Measurements from ENCODE around the gene COG8. TPM values are rescaled to one million over a fixed set of nuclear protein-coding genes. Genes with fewer than 3 reads are reported as not detected.

COG8 gene
- total and polyA plus RNA-seq, 2 experiments from 2014 or later, result 21.4 to 79.9 TPM

DNA sequence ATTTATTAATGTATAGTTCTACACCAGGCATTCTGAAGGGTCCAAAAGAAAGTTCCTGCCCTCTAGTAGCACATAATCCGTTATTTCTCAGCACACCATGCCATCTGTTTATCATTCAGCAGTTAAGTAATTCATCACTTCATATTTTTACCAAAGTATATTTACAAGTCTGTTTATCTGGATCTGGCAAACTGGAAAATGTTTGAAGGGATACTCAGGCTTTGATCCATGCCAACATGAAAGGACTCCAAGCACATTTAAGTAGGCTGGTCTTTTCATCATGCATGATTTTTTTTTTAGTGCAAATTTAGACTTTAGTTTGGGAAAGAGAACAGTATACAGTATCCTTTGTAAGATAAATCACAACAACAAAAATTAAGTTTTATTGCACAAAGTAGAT lies 32.3 kb downstream of the COG8 start (continued):
- TF ChIP-seq, protein P1, sequence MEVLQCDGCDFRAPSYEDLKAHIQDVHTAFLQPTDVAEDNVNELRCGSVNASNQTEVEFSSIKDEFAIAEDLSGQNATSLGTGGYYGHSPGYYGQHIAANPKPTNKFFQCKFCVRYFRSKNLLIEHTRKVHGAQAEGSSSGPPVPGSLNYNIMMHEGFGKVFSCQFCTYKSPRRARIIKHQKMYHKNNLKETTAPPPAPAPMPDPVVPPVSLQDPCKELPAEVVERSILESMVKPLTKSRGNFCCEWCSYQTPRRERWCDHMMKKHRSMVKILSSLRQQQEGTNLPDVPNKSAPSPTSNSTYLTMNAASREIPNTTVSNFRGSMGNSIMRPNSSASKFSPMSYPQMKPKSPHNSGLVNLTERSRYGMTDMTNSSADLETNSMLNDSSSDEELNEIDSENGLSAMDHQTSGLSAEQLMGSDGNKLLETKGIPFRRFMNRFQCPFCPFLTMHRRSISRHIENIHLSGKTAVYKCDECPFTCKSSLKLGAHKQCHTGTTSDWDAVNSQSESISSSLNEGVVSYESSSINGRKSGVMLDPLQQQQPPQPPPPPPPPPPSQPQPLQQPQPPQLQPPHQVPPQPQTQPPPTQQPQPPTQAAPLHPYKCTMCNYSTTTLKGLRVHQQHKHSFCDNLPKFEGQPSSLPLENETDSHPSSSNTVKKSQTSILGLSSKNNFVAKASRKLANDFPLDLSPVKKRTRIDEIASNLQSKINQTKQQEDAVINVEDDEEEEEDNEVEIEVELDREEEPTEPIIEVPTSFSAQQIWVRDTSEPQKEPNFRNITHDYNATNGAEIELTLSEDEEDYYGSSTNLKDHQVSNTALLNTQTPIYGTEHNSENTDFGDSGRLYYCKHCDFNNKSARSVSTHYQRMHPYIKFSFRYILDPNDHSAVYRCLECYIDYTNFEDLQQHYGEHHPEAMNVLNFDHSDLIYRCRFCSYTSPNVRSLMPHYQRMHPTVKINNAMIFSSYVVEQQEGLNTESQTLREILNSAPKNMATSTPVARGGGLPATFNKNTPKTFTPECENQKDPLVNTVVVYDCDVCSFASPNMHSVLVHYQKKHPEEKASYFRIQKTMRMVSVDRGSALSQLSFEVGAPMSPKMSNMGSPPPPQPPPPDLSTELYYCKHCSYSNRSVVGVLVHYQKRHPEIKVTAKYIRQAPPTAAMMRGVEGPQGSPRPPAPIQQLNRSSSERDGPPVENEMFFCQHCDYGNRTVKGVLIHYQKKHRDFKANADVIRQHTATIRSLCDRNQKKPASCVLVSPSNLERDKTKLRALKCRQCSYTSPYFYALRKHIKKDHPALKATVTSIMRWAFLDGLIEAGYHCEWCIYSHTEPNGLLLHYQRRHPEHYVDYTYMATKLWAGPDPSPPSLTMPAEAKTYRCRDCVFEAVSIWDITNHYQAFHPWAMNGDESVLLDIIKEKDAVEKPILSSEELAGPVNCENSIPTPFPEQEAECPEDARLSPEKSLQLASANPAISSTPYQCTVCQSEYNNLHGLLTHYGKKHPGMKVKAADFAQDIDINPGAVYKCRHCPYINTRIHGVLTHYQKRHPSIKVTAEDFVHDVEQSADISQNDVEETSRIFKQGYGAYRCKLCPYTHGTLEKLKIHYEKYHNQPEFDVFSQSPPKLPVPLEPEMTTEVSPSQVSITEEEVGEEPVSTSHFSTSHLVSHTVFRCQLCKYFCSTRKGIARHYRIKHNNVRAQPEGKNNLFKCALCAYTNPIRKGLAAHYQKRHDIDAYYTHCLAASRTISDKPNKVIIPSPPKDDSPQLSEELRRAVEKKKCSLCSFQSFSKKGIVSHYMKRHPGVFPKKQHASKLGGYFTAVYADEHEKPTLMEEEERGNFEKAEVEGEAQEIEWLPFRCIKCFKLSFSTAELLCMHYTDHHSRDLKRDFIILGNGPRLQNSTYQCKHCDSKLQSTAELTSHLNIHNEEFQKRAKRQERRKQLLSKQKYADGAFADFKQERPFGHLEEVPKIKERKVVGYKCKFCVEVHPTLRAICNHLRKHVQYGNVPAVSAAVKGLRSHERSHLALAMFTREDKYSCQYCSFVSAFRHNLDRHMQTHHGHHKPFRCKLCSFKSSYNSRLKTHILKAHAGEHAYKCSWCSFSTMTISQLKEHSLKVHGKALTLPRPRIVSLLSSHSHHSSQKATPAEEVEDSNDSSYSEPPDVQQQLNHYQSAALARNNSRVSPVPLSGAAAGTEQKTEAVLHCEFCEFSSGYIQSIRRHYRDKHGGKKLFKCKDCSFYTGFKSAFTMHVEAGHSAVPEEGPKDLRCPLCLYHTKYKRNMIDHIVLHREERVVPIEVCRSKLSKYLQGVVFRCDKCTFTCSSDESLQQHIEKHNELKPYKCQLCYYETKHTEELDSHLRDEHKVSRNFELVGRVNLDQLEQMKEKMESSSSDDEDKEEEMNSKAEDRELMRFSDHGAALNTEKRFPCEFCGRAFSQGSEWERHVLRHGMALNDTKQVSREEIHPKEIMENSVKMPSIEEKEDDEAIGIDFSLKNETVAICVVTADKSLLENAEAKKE (CRISPR knock-in tag; IDR thresholded peaks at IDR 0.05), result no peak
- TF ChIP-seq, protein P2, sequence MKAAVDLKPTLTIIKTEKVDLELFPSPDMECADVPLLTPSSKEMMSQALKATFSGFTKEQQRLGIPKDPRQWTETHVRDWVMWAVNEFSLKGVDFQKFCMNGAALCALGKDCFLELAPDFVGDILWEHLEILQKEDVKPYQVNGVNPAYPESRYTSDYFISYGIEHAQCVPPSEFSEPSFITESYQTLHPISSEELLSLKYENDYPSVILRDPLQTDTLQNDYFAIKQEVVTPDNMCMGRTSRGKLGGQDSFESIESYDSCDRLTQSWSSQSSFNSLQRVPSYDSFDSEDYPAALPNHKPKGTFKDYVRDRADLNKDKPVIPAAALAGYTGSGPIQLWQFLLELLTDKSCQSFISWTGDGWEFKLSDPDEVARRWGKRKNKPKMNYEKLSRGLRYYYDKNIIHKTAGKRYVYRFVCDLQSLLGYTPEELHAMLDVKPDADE (IDR thresholded peaks at IDR 0.05), result no peak
- no peak for TF ChIP-seq JUNB (IDR thresholded peaks at IDR 0.05; ENCODE audit: unreplicated experiment)

DNA sequence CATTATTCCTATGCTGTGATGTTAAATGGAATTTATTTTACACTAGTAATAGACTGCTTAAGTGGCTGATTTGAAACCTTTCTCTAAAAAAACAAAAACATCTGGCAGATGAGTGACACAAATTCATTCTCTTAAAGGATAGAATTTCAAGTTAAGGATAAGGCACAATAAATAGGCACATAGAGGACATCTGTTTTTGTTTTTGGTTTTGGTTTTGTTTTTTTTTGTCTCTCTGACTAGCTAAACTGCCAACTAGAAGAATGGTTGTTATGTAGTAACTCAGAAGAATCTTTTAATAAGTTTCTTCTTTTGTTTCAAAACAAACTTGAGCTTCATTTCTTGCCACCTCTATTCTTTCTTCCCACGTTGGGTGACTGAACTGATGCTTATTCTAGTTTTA lies 33.3 kb downstream of the COG8 start:
- no peaks in the 10 kb centered on the region for H3K27me3 ChIP-seq (ENCODE audit: insufficient read depth)
- H4K20me1 ChIP-seq (replicated peaks; ENCODE audit: insufficient read depth), result no peaks in the 10 kb centered on the region
- no peaks in the 10 kb centered on the region for H3K79me2 ChIP-seq (replicated peaks; ENCODE audit: insufficient read depth)
- H3F3A ChIP-seq (replicated peaks; ENCODE audit: low read depth), result peaks cover 8% of the 10 kb centered on the region; the same call in 1 of the 2 replicates
- Mint-ChIP-seq H3K4me3 (no peak overlapping the region), H3K9me3 (no peaks in the 10 kb centered on the region), H3K27me3 (ENCODE audit: insufficient read depth, low read depth, poor library complexity) (no peaks in the 10 kb centered on the region), H3K27ac (no peak overlapping the region), H3K4me1 (no peaks in the 10 kb centered on the region; the same call in 2 of the 3 replicates), H3K36me3 (ENCODE audit: low read depth) (no peaks in the 10 kb centered on the region; the same call in 2 of the 3 replicates)
- no peak for DNase-seq (ENCODE audit: low spot score)
- no peak overlapping the region for H2AFZ ChIP-seq
- H3K4me3 ChIP-seq, result no peak overlapping the region
- H3K36me3 ChIP-seq (ENCODE audit: insufficient read depth), result no peaks in the 10 kb centered on the region
- no peak overlapping the region for H3K27ac ChIP-seq (ENCODE audit: low read depth)
- peaks cover 4% of the 10 kb centered on the region; the same call in 1 of the 2 replicates for H3K4me1 ChIP-seq (ENCODE audit: insufficient read depth)
- no peaks in the 10 kb centered on the region for H3K9me2 ChIP-seq (ENCODE audit: insufficient read depth)
- no peak overlapping the region for H3K4me2 ChIP-seq
- ATAC-seq, result no peak
- TF ChIP-seq ZNF114 (CRISPR knock-in tag; IDR thresholded peaks at IDR 0.05), result no peak
- TF ChIP-seq CREB1 (CRISPR knock-in tag; IDR thresholded peaks at IDR 0.05; ENCODE audit: low read depth), result no peak
- TF ChIP-seq, protein P1 (CRISPR knock-in tag; IDR thresholded peaks at IDR 0.05), result no peak
- TF ChIP-seq POLR2AphosphoS5 (IDR thresholded peaks at IDR 0.05; ENCODE audit: low read depth), result no peak
- no peak for TF ChIP-seq EZH2 (IDR thresholded peaks at IDR 0.05; ENCODE audit: low read depth, unreplicated experiment)
- TF ChIP-seq, protein P2 (IDR thresholded peaks at IDR 0.05), result no peak

Measured in GM23338 (cell line).